ENCODE data around the gene CAMTA1.
"Not testable (repeated sequence)": the region's sequence is repeated elsewhere in the genome, so short reads cannot be mapped to it uniquely, and the experiment has no call there.

Gene CAMTA1

DNA sequence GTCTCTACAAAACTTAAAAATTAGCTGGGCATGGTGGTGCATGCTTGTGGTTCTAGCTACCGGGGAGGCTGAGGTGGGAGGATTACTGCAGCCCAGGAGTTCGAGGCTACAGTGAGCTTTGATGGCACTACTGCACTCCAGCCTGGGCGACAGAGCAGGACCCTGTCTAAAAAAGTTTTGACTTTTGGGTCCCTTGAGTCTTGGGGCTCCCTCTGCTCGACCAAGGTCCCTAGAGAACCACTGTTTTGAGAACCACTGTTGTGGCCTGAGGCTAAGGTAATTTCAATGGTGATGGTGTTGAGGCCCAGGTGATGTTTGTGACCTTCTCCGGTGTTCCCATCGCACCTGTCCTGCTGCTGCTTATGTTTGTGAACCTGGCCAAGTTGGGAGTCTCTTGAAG lies 3.1 kb upstream of the CAMTA1 start:
- no peak for DNase-seq

DNA sequence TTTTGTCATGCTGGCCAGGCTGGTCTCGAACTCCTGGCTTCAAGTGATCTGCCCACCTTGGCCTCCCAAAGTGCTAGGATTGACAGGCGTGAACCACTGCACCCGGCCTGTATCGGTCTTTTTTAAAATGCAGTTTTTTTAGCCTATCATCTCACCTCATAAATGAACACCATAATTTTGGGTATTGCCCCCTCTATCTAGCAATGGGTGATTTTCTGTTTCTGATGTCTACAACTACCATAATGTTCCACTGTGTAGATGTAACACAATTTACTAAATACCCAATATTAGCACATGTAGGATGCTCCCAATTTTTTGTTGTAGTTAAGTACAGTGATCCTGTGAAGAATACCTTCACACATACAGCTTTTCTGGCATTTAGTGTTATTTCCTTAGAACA lies 2.0 kb upstream of the CAMTA1 start:
- no peak for DNase-seq

DNA sequence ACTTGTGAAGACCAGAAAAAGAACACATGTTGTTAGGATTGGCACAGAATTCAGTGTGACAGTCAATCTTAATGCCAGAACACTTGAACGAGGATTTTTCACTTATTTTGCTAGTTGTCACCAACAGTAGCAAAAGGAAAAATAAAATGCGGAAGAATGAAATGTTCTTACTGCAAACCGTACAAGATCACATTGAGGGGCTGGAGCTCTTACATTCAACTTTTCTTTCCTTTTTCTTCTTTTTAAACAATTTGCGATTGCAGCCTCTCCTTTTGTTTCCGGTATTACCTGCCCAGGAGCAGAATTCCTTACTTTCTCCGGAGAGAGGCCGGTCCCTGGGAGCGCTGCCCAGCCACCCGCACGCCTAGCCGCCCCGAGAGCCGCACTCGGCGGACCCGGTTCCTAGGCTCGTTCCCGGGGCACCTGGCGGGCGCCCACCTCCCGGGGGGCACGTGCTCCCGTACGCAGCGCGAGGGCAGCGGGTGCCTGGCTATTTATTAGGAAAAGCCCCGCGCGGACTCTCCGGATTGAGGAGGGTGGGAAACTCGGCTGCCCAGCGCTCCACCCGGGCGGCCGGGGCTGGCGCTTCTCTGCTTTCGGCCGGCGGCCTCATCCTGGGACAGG lies 1.2 kb upstream of the CAMTA1 start:
- peak in 1 of 2 donors; percentile 53 for DNase-seq

DNA sequence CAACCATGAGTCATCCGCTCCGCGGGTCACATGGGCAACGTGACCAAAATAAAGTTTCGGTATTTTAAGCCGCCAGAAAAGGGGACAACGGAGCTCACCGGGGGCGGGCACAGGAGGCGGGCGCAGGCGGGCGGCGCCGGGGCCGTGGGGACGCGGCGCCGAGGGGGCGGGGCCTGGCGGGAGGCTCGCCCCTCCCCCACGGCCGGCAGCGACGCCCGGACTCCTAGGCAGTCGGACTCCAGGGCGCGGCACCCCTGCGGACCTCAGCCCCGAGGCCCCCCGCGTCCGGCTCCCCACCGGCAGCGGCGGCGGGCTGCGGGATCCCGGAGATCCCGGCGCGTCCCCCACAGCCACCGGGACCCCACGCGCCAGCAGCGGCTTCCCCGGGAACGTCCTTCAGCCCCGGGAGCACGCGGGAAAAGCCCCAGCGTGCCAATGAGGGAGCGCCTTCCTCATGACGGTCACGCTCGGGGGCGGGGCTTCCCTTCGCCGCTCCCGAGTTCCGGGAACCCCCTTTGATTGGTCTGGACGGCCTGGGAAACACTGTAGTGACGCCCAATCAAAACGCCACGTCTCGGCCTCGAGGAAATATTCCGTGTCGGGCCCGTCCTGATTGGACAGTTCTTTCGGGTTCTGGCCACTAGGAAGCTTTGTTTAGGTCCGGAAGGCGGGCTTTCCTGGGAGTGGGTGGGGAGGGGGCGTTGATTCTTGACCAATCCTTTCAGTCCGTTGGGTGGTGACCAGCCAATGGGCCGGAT lies 515 bp upstream of the CAMTA1 start:
- peak; percentile 100 for DNase-seq

DNA sequence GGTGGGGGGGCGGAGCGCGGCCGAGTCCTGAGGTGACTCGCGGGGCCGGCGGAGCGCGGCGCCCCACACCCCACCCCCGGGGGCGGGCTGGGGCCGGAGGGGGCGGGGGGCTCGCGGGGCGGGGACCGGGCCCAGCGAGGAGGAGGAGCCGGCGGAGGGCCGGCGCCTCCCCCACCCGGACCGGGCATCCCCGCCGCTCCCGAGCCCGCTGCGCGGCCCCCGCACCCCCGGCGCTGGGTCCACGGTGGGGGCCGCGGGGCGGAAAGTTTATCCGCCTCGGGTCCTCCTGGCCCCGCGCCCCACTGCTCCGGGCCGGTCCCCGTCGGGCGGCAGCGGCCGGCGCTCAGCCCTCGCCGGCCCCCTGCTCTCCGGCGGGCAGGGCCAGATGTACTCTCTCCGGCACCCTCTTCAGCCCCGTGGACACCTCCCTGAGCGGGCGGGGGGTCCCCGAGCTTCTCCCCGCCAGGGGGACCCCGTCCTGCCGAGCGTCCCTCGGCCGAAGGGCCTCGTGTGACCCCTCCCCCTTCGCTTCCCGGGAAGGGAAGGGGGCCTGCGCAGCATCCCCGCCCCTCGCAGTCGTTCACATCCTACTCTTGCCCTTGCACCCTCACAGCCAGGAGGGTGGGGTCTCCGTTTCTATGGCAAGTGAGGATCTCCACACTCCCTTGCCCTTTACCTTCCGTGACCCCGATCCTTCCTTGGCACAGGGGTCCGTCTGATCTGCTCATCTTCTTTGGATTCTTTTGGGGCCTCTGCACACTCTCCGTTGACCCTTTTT lies 663 bp downstream of the CAMTA1 start:
- no peak for DNase-seq

DNA sequence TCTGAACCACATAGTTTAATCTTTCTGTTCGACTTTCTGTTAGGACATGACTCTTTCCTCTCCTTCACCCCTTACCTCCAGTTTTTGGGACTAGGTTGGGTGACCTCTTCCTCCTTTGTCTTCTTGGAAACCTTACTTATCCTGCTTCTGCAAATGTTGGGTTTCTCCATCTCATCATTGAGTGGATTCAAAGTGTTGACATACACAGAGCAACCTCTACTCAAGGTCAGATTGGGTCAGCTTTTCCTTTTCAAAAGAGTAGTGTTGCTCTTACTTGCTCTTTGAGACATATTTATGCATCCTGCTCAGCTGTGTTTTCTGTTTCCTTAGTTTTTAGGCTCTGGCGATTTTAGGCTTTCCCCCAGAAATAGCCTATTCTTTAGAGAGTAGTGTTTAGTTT lies 3.7 kb downstream of the CAMTA1 start:
- DNase-seq: peak; percentile 33 to 47

DNA sequence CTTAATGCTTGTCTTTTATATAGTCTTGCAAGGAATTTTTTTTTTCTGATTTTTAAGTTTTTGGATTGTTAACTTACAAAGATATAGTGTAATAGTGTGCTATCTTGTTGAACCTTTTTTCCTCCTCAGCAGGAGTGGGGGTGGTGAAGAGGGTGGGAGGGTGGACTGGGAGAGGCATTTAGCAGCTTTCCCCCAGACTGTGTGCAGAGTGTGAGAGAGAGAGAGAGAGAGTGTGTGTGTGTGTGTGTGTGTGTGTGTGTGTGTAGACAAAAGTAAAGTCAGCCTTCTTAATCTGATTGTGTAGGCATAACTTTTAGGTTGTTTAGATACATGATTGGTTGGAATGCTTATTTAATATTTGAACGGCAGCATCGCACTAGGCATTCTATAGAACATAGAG lies 4.9 kb downstream of the CAMTA1 start:
- DNase-seq: no peak

DNA sequence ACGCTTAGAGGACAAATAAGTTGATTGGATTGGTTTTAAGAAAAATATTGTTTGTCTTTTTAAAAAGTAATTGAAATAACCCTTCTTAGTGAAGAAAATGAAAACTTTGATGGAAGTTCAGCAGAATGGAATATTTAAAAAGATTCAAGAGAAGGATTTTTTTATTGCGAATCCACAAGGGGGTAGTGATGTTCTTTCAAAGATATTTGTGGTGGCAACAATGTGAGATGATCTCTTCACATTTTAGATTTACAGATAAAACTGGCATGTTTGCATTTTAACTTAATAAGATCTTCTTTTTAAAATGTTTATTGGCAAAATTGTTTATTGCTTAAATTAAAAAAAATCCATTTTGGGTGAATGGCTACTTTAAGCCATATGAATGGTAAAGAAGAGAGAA lies 8.9 kb downstream of the CAMTA1 start:
- peak in 1 of 2 donors; percentile 42 for DNase-seq

DNA sequence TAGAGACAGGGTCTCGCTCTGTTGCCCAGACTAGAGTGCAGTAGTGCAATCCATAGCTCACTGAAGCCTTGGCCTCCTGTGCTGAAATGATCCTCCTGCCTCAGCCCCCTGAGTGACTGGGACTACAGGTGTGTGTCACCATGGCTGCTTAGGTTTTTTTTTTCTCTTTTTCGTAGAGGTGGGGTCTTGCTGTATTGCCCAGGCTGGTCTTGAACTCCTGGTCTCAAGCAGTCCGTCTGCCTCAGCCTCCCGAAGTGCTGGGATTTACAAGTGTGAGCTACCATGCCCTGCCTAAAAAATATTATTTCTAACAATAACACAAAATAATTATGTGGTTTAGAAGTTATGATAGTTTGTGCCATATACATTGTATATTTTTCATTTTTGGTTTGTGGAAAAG lies 9.9 kb downstream of the CAMTA1 start:
- DNase-seq: no peak

DNA sequence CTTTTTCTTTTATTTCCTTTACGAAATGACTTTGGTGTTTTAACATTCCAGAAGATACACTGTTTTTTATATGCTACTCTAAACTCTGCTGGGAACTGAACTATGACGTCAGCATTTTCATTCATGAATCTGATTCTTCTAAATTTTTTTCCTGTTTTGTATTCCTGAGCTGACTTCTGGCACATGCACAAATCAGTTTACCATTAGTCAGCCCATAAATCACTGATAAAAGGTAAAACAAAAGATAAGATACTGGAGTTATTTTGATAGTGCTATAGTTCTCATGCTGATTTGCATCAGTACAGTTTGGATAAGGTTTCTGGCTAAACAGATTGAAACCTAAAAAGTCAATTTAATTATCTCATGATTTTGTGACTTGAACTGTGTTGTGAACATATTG lies 10.4 kb downstream of the CAMTA1 start:
- DNase-seq: no peak

DNA sequence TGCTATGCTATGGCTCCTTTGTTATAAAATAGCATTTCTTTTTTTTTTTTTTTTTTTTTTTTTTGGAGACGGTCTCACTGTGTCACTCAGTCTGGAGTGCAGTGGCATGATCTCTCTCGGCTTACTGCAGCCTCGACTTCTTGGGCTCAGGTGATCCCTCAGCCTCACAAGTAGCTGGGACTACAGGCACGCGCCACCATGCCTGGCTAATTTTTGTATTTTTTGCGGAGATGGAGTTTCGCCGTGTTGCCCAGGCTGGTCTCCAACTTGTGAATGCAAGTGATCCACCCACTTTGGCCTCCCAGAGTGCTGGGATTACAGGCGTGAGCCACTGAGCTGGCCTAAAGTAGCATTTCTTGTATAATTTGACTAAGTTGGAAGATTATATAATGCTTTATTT lies 10.8 kb downstream of the CAMTA1 start:
- no peak for DNase-seq

DNA sequence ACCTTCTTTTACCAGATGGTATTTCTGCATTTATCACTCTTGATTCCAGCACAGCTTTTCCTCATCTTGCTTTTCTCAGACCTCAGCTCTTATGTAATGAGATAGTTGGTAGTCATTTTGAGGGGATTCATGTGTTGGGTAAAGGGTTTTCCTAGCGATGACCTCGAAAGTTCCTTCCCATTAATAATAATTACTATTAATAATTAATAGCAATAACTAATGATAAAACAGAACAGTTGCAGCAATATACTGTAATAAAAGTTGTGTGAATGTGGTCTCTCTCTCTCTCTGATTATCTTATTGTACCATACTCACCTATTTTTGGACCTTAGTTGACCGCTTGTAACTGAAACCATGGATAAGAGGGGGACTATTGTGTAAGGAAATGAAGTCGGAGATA lies 14.2 kb downstream of the CAMTA1 start:
- DNase-seq: no peak

DNA sequence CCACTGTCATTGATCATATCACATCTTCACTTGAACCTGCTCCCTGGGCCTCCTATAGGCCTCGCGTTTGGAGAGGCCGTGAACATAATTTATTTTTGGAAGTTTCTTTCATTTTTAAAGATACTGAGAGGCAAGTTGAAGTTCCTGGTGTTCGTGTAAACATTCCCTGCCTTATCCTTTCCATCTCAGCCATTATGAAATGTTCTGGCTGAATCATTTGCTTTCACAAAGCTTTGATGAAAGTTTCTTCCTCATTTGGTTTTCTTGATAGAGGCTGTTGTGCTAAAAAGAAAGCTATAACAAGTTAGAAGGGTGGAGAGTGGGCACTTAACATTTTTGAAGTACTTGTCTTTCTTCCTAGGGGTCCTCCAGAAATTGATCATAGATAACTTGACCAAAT lies 15.5 kb downstream of the CAMTA1 start:
- DNase-seq: peak; percentile 63 to 68

DNA sequence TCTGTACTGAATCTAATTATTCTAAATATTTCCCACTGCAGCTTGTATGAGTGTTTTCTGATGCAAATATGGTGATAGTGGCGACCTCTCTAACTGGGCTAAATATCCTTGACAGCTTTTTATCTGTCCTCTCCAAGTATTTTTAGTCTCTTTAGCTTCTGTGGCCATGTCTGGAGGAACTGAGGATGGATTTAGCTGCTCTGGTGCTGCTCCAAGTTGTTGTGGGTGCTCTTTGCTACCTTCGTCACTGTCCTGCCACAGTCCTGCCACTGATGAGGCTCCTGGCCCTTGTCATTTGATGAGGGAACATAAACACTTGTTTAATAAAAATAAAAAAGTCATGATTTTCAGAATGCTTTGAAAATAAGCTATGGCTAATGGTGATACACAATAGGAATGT lies 15.9 kb downstream of the CAMTA1 start:
- no peak for DNase-seq

DNA sequence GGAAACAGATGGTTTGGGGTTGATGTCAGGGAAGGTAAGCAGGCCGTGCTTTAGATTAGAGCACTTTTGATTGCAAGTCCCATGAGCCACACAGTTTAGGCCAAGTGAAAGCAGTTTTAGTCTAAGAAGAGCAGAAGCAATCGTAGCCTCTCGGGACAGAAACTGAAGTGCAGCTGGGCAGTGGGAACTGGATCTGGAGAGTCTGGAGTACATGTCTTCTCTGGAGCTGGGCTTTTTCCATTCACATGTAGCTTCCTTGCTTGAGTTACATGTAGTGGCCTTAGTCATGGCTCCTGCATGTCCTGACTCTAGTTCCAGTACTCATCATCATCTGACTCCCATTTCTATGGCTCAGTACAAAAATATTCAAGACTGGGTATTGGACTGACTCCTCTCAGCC lies 16.7 kb downstream of the CAMTA1 start:
- no peak for DNase-seq

DNA sequence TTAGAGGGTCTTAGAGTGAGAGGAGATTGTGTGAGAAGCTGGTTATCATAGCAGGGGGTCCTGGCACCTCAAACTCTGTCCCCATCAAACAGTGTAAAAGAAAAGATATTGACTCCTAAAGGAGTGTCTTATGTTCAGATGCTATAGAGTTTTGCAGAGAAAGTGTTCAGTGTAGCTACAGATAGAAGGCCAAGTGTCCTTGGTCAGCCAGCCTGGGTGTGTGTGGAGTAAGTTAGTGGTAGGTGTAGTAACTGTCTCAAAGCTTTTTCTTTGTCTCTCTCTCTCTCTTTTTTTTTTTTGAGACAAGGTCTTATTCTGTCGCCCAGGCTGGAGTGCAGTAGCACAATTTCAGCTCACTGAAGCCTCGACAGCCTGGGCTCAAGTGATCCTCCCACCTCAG lies 17.2 kb downstream of the CAMTA1 start:
- DNase-seq: no peak

DNA sequence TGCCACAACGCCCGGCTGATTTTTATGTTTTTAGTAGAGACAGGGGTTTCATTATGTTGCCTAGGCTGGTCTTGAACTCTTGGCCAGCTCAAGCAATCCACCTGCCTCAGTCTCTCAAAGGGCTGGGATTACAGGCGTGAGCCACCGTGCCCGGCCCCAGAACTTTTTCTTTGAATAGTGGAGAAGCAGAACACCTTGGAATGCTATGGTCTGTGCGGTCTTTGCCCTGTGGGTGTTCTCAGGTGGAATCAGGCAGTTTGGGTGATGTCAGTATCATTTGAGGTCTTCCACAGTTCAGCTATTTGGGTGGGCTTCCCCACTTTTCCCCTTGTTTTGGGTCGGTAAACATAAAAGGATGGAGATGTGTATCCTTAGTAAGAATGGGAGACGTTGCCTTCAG lies 17.6 kb downstream of the CAMTA1 start:
- no peak for DNase-seq

DNA sequence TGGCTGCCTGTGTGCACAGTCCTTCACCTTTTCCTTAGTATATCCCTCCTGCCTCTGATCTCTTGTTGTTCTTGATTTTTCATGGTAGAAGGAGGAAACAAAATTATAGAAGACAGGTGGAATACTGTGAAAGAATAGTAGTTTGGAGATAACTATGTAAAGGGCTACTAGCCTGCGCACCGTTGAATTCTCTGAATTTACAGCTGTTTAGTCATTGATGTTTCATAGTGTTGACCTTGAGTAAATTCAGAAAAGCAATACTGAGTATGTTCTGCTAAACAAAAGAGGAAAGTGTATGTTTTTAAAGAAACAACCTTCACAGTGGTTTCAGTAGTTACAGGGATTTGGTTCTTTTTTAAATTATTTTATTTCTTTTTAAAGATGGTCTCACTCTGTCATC lies 18.1 kb downstream of the CAMTA1 start:
- DNase-seq: no peak

DNA sequence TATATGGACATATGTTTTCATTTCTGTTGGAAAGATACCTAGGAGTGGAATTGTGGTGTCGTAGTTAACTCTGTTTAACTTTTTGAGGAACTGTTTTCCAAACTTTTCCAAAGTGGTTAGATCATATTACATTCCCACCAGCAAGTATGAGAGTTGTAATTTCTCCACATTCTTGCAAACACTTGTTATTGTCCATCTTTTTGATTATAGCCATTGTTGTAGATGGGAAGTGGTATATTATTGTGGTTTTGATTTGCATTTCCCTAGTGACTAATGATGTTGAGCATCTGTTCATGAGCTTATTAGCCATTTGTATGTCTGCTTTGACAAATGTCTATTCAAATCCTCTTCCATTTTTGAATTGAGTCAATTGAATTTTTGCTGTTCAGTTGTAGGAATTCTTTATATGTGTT lies 19.8 kb downstream of the CAMTA1 start:
- no peak for DNase-seq

DNA sequence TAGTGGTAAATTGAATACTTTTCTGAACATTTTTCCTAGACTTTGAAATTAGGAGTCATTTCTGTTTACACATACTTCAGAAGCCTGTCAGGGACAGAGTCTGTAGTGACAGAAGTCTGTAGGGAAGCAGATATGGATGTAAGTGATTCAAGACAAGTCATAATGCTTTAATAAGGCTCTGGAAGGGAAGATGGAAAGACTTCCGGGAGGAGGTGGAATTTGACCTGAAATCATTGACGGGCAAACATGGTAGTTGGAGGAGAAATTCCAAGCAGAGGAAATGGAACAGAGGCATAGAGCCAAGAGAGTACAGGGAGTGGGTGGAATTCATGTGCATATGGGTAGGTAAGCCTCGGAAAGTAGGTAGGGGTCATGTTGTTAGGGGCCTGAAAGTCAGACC lies 22.5 kb downstream of the CAMTA1 start:
- DNase-seq: no peak

DNA sequence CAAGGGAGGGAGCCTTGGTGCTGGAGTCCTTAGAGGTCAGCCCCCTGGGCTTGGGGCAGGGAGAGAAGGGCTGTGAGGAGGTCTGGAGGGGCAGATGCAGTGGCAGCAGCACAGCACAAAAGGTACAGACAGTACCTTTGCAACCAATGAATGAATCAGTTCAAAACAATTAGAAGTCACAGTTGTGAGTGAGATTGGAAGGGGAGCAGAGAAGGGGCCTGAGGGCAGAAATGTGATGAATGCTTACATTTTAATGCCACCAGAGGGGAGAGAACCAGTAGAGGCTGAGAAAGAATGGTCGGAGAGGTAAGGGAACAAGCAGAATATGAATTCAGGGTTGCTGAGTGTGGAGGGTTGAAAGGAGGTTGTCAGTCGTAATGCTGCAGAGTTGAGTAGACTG lies 24.2 kb downstream of the CAMTA1 start:
- no peak for DNase-seq

DNA sequence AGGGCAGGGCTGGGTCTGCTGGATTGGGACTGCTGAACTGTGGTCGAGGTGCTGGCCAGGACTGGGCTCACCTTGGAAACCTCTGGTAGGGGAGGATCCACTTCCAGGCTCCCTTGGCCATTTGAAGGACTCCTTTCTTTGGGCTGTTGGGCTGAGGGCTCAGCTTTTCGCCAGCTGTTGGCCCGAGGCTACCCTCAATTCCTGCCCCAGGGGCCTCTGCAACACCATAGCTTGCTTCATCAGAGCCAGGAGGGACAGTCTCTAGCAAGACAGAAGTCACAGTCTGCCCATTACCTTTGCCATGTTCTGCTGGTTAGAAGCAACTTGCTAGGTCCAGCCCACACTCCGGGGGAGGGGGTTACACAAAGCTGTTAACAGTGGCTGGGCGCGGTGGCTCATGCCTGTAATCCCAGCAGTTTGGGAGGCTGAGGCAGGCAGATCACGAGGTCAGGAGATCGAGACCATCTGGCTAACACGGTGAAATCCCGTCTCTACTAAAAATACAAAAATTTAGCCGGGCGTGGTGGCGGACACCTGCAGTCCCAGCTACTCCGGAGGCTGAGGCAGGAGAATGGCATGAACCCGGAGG lies 25.0 kb downstream of the CAMTA1 start:
- not testable (repeated sequence) for DNase-seq

DNA sequence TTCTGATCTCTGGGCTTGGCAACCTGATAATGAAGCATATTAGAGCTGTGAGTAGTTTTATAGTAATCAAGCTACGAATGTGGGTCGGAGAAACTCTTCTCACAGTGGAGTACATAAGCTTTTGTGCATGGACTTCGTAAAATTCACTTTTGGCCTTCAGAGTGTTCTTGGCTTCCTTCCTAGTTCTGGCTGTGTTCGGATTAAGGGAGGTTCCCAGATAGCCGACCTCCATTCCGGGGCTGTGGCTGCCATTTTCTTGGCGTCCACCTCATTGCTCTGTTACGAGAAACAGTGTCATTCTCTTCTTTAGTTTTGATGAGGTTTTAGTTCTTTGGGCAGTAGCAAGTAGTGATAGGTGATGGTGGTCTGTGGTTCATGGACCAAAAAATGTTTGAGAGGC lies 26.3 kb downstream of the CAMTA1 start:
- DNase-seq: no peak

DNA sequence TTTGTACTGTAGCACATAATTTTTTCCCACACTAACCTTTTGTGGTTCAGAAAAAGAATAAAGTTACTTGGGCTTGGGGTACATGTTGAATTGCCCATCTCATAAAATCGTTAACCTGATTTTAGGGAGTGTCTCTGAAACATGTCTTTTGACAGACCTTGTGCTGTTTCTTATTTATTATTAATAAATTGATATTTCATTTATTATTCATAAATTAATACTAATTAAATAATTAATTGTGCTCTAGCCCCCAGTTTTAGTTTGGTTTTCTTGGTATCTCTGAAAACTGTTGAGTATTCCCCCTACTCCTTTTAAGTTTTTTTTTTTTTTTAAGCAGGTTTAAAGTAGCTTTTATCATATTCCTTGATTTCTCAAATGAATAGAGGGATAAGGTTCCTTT lies 27.9 kb downstream of the CAMTA1 start:
- DNase-seq: no peak
